Mammary epithelial cell (primary cell): ENCODE measurements around the gene OCA2.

ENCODE experiments used
- EZH2 ChIP-seq: IDR thresholded peaks from 2 replicates; pipeline ENCODE4 v1.6.1; 2012; ENCODE audit warnings: low read length, inconsistent platforms, borderline replicate concordance
- TF ChIP-seq, protein P1 (sequence below), 2 donors: IDR thresholded peaks in 1 of 2; conservative IDR thresholded peaks in 1 of 2; 2 replicates each; pipeline ENCODE4 v1.5.1; 2011 to 2012; ENCODE audit warnings: inconsistent platforms in 2 of 2, low read length in 2 of 2, mild to moderate bottlenecking in 2 of 2, control low read depth in 1 of 2, low read depth in 1 of 2; ENCODE audit not compliant: insufficient read depth in 1 of 2; ENCODE audit errors: extremely low read depth in 1 of 2

DNA sequence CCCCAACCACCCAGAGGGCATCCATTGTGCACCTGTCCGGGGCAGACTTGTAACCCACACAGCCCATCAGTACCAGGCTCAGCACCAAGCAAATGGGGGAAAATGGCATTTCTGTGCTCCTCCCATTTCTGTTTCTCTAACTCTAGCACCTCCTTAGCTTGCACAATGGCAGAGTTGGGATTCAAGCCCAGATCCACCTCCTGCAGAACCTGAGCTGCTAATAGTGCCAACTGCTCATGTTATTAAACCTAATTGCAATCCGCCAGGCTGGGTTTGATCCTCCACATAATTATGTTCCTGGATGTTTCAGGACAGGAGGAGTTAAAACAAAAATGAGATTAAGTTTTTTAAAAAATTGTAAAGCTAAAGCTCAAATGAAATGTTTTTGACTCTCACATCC is 235.0 kb downstream of the OCA2 start:
- TF ChIP-seq, protein P1, sequence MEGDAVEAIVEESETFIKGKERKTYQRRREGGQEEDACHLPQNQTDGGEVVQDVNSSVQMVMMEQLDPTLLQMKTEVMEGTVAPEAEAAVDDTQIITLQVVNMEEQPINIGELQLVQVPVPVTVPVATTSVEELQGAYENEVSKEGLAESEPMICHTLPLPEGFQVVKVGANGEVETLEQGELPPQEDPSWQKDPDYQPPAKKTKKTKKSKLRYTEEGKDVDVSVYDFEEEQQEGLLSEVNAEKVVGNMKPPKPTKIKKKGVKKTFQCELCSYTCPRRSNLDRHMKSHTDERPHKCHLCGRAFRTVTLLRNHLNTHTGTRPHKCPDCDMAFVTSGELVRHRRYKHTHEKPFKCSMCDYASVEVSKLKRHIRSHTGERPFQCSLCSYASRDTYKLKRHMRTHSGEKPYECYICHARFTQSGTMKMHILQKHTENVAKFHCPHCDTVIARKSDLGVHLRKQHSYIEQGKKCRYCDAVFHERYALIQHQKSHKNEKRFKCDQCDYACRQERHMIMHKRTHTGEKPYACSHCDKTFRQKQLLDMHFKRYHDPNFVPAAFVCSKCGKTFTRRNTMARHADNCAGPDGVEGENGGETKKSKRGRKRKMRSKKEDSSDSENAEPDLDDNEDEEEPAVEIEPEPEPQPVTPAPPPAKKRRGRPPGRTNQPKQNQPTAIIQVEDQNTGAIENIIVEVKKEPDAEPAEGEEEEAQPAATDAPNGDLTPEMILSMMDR (conservative IDR thresholded peaks at IDR 0.05 in 1 of 2, IDR thresholded peaks at IDR 0.05 in 1 of 2; ENCODE audit: extremely low read depth in 1 of 2, insufficient read depth in 1 of 2, low read depth in 1 of 2, low read length in 2 of 2), result no peak
- no peak for TF ChIP-seq EZH2
